Liver (tissue), 9 donors: ENCODE measurements around the gene PPT2. TPM values are rescaled to one million over a fixed set of nuclear protein-coding genes. Genes with fewer than 3 reads are reported as not detected.

Experiments
- DNase-seq: peaks from one replicate; pipeline ENCODE4 v3.0.0-alpha.2; 2017; ENCODE audit warnings: low spot score
- H3K27ac ChIP-seq, 2 donors: one replicate each; pipeline ENCODE4 v1.7.0; 2013; ENCODE audit warnings: inconsistent platforms in 2 of 2, low read length in 2 of 2, control low read depth in 1 of 2, low read depth in 1 of 2, mild to moderate bottlenecking in 1 of 2
- H3K27me3 ChIP-seq, 4 donors: one replicate each; pipeline versions ENCODE4 v1.6.1 to v1.7.0; 2013; ENCODE audit warnings: low read length in 3 of 4, inconsistent platforms in 1 of 4, mild to moderate bottlenecking in 1 of 4, moderate library complexity in 1 of 4; ENCODE audit not compliant: control insufficient read depth in 4 of 4, insufficient read depth in 4 of 4
- H3K36me3 ChIP-seq, 4 donors: one replicate each; pipeline versions ENCODE4 v1.6.1 to v1.7.0; 2013; ENCODE audit warnings: low read length in 3 of 4, mild to moderate bottlenecking in 3 of 4, low read depth in 1 of 4, moderate library complexity in 1 of 4; ENCODE audit not compliant: control insufficient read depth in 4 of 4, insufficient read depth in 3 of 4
- H3K4me1 ChIP-seq, 4 donors: one replicate each; pipeline versions ENCODE4 v1.6.1 to v1.7.0; 2013; ENCODE audit warnings: low read length in 3 of 4, mild to moderate bottlenecking in 3 of 4, moderate library complexity in 1 of 4; ENCODE audit not compliant: control insufficient read depth in 4 of 4, insufficient read depth in 4 of 4
- H3K4me3 ChIP-seq, 3 donors: one replicate each; pipeline versions ENCODE4 v1.6.1 to v1.7.0; 2013; ENCODE audit warnings: low read length in 3 of 3, control low read depth in 1 of 3, low read depth in 1 of 3, mild to moderate bottlenecking in 1 of 3
- H3K9ac ChIP-seq, 2 donors: one replicate each; pipeline ENCODE4 v1.7.0; 2013; ENCODE audit warnings: low read length in 2 of 2, mild to moderate bottlenecking in 2 of 2, moderate library complexity in 2 of 2, control low read depth in 1 of 2, low read depth in 1 of 2
- H3K9me3 ChIP-seq, 4 donors: one replicate each; pipeline versions ENCODE4 v1.6.1 to v1.7.0; 2013; ENCODE audit warnings: low read length in 3 of 4; ENCODE audit not compliant: control insufficient read depth in 4 of 4
- FOXA1 ChIP-seq: IDR thresholded peaks from 2 replicates; pipeline ENCODE4 v1.6.1; 2016; ENCODE audit warnings: antibody characterized with exemption
- FOXA2 ChIP-seq: IDR thresholded peaks from 2 replicates; pipeline ENCODE4 v1.6.1; 2016; ENCODE audit warnings: antibody characterized with exemption
- GABPA ChIP-seq, 2 donors: IDR thresholded peaks in 1 of 2; conservative IDR thresholded peaks in 1 of 2; 2 replicates each; pipeline ENCODE4 v1.6.1; 2016; ENCODE audit warnings: antibody characterized with exemption in 2 of 2, mild to moderate bottlenecking in 1 of 2, moderate library complexity in 1 of 2
- HNF4A ChIP-seq, 2 donors: conservative IDR thresholded peaks; 2 replicates each; pipeline ENCODE4 v1.6.1; 2016; ENCODE audit warnings: antibody characterized with exemption in 2 of 2, mild to moderate bottlenecking in 2 of 2
- HNF4G ChIP-seq: IDR thresholded peaks from 2 replicates; pipeline ENCODE4 v1.6.1; 2016; ENCODE audit warnings: antibody characterized with exemption
- JUND ChIP-seq, 2 donors: IDR thresholded peaks; 2 replicates each; pipeline ENCODE4 v1.6.1; 2016; ENCODE audit warnings: antibody characterized with exemption in 2 of 2
- NR2F2 ChIP-seq: IDR thresholded peaks from 2 replicates; pipeline ENCODE4 v1.6.1; 2016; ENCODE audit warnings: antibody characterized with exemption
- RAD21 ChIP-seq, 2 donors: IDR thresholded peaks; 2 replicates each; pipeline ENCODE4 v1.6.1; 2016; ENCODE audit warnings: antibody characterized with exemption in 2 of 2, mild to moderate bottlenecking in 2 of 2
- RXRA ChIP-seq, 2 donors: IDR thresholded peaks; 2 replicates each; pipeline ENCODE4 v1.6.1; 2017 to 2018; ENCODE audit warnings: antibody characterized with exemption in 2 of 2, mild to moderate bottlenecking in 1 of 2
- SP1 ChIP-seq: IDR thresholded peaks from 2 replicates; pipeline ENCODE4 v1.6.1; 2018; ENCODE audit warnings: antibody characterized with exemption, mild to moderate bottlenecking
- TAF1 ChIP-seq: conservative IDR thresholded peaks from 2 replicates; pipeline ENCODE4 v1.6.1; 2016; ENCODE audit warnings: antibody characterized with exemption, mild to moderate bottlenecking
- YY1 ChIP-seq: IDR thresholded peaks from 2 replicates; pipeline ENCODE4 v1.6.1; 2016; ENCODE audit warnings: antibody characterized with exemption, mild to moderate bottlenecking
- WGBS: extraction: QIAGEN DNeasy Blood & Tissue Kit; methylation state at CpG from one replicate; pipeline ENCODE4 v1.1.7; 2013; 5-methylcytosine and 5-hydroxymethylcytosine counted together
- polyA plus RNA-seq, 2 donors: library from polyadenylated mRNA; stranded (reverse) in 1 of 2; unstranded in 1 of 2; fragments of 200-250 nt in 1 of 2; fragments of >200 nt in 1 of 2; fragmentation: Nextera tagmentation in 1 of 2; extraction: Ambion mirVana in 1 of 2; gene quantifications; one replicate each; pipeline versions ENCODE4 v1.2.1 to v1.2.3, GENCODE V29; 2013 to 2015
- total RNA-seq, 2 donors: library from RNA; depleted of rRNA; stranded (reverse); fragments of >200 nt; gene quantifications; one replicate each; pipeline ENCODE4 v1.2.3, GENCODE V29; 2014
- TF ChIP-seq, protein P1 (sequence below): IDR thresholded peaks from 2 replicates; pipeline ENCODE4 v1.6.1; 2016; ENCODE audit warnings: antibody characterized with exemption, mild to moderate bottlenecking
- TF ChIP-seq, protein P2 (sequence below): fragments of 150-350 bp; IDR thresholded peaks from 2 replicates; pipeline ENCODE4 v1.5.1; 2017; ENCODE audit warnings: improper control_type of control experiment, low read depth, low read length; ENCODE audit not compliant: missing input control
- TF ChIP-seq, protein P3 (sequence below): IDR thresholded peaks from 2 replicates; pipeline ENCODE4 v1.6.1; 2016; ENCODE audit warnings: antibody characterized with exemption
- TF ChIP-seq, protein P4 (sequence below): IDR thresholded peaks from 2 replicates; pipeline ENCODE4 v1.6.1; 2016; ENCODE audit warnings: antibody characterized with exemption
- TF ChIP-seq, protein P5 (sequence below): IDR thresholded peaks from 2 replicates; pipeline ENCODE4 v1.6.1; 2016; ENCODE audit warnings: antibody characterized with exemption
- donor health status: healthy.
- donor health status: healthy.
- donor health status: healthy.
- donor health status: healthy.
- donor health status: healthy.

PPT2 gene
- total and polyA plus RNA-seq, 4 donors = 7.6 to 47.4 (median 15.1) TPM

DNA sequence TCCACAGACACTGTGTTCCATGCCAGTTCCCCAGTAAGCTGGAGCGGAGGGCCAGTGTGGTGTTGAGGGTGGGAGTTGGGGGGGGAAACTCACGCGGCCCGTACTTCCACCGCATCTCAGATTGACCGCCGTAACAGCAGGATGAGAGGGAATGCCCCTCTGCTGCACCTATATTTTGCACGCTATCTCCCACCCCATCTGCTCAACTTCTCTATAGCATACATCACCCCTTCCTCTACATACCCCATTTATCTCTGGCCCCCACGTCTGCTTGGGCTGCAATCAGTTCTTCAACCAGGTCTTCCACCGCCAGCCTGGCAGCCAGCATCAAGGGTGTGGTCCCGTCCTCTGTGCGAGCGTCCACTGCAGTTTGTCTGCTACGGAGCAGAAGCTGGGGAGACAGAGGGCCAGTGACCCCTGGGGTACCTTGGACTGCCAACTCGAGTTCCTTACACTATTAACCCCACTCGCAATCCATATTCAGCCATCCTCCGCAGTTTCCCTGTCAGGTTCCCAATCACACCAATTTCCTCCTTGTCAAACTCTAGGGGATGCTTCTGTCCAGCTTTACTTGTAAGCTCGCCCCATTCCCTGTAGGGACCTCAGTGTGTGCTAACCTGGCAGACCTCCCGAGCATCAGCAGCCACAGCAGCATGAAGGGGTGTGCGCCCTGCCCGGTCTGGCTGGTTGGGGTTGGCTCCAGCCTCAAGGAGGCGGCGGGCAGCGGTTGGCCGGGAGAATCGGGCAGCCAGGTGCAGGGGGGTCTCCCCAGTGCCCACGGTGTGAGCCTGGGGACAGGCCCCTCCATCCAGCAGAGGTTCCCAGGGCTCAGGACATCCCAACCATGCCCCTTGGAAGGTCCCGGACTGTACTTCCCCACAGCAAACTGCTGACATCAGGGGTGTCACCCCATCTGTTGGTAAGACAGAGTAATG is 43.0 kb downstream of the PPT2 start:
- H3K4me3 ChIP-seq = peak overlapping the region; percentile 54 to 91 (median 63)
- peaks cover 0 to 23% (median 12%) of the 10 kb centered on the region in 4 donors for H3K4me1 ChIP-seq
- H3K9me3 ChIP-seq = no peaks in the 10 kb centered on the region
- peak overlapping the region; percentile 92 to 99 for H3K27ac ChIP-seq
- TF ChIP-seq JUND (IDR thresholded peaks at IDR 0.05) (peak in 1 of 2 donors; percentile 5), NR2F2 (no peak), HNF4A (conservative IDR thresholded peaks at IDR 0.05) (no peak)
- TF ChIP-seq, protein P1, sequence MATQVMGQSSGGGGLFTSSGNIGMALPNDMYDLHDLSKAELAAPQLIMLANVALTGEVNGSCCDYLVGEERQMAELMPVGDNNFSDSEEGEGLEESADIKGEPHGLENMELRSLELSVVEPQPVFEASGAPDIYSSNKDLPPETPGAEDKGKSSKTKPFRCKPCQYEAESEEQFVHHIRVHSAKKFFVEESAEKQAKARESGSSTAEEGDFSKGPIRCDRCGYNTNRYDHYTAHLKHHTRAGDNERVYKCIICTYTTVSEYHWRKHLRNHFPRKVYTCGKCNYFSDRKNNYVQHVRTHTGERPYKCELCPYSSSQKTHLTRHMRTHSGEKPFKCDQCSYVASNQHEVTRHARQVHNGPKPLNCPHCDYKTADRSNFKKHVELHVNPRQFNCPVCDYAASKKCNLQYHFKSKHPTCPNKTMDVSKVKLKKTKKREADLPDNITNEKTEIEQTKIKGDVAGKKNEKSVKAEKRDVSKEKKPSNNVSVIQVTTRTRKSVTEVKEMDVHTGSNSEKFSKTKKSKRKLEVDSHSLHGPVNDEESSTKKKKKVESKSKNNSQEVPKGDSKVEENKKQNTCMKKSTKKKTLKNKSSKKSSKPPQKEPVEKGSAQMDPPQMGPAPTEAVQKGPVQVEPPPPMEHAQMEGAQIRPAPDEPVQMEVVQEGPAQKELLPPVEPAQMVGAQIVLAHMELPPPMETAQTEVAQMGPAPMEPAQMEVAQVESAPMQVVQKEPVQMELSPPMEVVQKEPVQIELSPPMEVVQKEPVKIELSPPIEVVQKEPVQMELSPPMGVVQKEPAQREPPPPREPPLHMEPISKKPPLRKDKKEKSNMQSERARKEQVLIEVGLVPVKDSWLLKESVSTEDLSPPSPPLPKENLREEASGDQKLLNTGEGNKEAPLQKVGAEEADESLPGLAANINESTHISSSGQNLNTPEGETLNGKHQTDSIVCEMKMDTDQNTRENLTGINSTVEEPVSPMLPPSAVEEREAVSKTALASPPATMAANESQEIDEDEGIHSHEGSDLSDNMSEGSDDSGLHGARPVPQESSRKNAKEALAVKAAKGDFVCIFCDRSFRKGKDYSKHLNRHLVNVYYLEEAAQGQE = no peak
- TF ChIP-seq, protein P2, sequence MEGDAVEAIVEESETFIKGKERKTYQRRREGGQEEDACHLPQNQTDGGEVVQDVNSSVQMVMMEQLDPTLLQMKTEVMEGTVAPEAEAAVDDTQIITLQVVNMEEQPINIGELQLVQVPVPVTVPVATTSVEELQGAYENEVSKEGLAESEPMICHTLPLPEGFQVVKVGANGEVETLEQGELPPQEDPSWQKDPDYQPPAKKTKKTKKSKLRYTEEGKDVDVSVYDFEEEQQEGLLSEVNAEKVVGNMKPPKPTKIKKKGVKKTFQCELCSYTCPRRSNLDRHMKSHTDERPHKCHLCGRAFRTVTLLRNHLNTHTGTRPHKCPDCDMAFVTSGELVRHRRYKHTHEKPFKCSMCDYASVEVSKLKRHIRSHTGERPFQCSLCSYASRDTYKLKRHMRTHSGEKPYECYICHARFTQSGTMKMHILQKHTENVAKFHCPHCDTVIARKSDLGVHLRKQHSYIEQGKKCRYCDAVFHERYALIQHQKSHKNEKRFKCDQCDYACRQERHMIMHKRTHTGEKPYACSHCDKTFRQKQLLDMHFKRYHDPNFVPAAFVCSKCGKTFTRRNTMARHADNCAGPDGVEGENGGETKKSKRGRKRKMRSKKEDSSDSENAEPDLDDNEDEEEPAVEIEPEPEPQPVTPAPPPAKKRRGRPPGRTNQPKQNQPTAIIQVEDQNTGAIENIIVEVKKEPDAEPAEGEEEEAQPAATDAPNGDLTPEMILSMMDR = no peak
- H3K36me3 ChIP-seq = no peaks in the 10 kb centered on the region
- 46% methylated on average over 28 of the region's 28 CpGs for WGBS
- peak; percentile 55 for DNase-seq
- no peaks in the 10 kb centered on the region for H3K27me3 ChIP-seq
- peak overlapping the region; percentile 44 to 98 for H3K9ac ChIP-seq

DNA sequence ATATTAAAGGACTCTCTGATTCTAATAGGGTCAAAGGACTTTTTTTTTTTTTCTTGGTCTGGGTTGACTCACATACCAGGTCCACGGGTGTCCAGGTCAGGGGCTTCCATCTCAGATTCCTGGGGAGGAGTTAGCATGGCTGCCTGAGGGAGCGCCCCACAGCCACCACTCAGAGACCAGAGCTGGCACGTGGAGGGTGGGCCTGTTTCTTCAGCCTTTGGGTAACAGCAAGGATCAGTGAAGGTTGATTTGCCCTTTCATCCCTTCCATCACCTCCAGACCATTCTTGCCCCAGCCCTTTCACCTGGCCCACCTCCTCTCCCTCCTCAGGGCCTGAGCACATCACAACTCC is 44.4 kb downstream of the PPT2 start:
- no peak overlapping the region for H3K27ac ChIP-seq
- no peak overlapping the region for H3K9ac ChIP-seq
- H3K9me3 ChIP-seq = no peaks in the 10 kb centered on the region
- no peaks in the 10 kb centered on the region for H3K36me3 ChIP-seq
- DNase-seq = no peak
- H3K4me1 ChIP-seq = peaks cover 0 to 23% (median 12%) of the 10 kb centered on the region in 4 donors
- H3K27me3 ChIP-seq = no peaks in the 10 kb centered on the region
- WGBS = 68% methylated on average over 3 of the region's 3 CpGs
- no peak overlapping the region for H3K4me3 ChIP-seq
- TF ChIP-seq YY1 (no peak), FOXA2 (no peak), SP1 (no peak), JUND (IDR thresholded peaks at IDR 0.05) (no peak), TAF1 (no peak), RXRA (IDR thresholded peaks at IDR 0.05) (no peak), FOXA1 (no peak), HNF4G (no peak), GABPA (IDR thresholded peaks at IDR 0.05 in 1 of 2, conservative IDR thresholded peaks at IDR 0.05 in 1 of 2) (no peak), NR2F2 (no peak), RAD21 (IDR thresholded peaks at IDR 0.05) (no peak)
- TF ChIP-seq, protein P3, sequence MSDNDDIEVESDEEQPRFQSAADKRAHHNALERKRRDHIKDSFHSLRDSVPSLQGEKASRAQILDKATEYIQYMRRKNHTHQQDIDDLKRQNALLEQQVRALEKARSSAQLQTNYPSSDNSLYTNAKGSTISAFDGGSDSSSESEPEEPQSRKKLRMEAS = no peak
- TF ChIP-seq, protein P1 = no peak
- TF ChIP-seq, protein P4, sequence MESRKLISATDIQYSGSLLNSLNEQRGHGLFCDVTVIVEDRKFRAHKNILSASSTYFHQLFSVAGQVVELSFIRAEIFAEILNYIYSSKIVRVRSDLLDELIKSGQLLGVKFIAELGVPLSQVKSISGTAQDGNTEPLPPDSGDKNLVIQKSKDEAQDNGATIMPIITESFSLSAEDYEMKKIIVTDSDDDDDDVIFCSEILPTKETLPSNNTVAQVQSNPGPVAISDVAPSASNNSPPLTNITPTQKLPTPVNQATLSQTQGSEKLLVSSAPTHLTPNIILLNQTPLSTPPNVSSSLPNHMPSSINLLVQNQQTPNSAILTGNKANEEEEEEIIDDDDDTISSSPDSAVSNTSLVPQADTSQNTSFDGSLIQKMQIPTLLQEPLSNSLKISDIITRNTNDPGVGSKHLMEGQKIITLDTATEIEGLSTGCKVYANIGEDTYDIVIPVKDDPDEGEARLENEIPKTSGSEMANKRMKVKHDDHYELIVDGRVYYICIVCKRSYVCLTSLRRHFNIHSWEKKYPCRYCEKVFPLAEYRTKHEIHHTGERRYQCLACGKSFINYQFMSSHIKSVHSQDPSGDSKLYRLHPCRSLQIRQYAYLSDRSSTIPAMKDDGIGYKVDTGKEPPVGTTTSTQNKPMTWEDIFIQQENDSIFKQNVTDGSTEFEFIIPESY = no peak
- TF ChIP-seq, protein P5, sequence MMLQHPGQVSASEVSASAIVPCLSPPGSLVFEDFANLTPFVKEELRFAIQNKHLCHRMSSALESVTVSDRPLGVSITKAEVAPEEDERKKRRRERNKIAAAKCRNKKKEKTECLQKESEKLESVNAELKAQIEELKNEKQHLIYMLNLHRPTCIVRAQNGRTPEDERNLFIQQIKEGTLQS = no peak
- TF ChIP-seq, protein P2 = no peak
